GM19467 (cell line): ENCODE results near the gene OR2AG2.
"Not testable (repeated sequence)": the region's sequence is repeated elsewhere in the genome, so short reads cannot be mapped to it uniquely, and the experiment has no call there.

Source experiments
- ATAC-seq: cut with Tn5 transposase; IDR thresholded peaks from one replicate; pipeline ENCODE4 v1.9.1; 2021; ENCODE audit warnings: mild to moderate bottlenecking, moderate library complexity; ENCODE audit not compliant: unreplicated experiment

OR2AG2 gene, protein sequence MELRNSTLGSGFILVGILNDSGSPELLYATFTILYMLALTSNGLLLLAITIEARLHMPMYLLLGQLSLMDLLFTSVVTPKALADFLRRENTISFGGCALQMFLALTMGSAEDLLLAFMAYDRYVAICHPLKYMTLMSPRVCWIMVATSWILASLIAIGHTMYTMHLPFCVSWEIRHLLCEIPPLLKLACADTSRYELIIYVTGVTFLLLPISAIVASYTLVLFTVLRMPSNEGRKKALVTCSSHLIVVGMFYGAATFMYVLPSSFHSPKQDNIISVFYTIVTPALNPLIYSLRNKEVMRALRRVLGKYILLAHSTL

GRCh38 chr11:6771926-6772893, at the start of gene OR2AG2:
Gene OR2AG2, minus strand, starts transcription at chr11:6771976. Its CDS starts 3,019 bp downstream, at chr11:6768957.
- ATAC-seq = peak; percentile 89

DNA sequence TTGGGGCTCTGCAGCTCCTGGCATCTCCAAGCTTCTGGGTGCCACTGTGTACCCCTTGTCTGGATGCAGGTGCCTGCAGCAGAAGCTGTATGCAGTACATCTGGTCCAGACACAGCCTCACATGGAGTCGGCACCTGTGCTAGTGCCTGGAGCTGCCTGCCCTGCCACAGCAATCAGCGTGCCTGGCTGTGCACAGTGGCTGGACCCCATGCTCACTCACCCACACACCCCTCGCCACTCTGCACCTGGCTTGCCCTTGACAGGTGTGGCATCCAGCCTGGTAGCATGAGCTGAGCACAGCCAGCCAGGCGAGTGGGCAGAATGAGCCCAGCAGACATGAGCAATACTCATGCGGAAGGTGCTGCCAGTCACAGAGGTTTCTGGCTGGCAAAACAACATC, 47.2 kb upstream of the OR2AG2 start:
- no peak for ATAC-seq

GRCh38 chr11:6817694-6818093, 45.9 kb upstream of the OR2AG2 start:
- ATAC-seq = no peak

- no peak for ATAC-seq
These were observed 41.9 kb upstream of the OR2AG2 start for GRCh38 chr11:6813656-6814055.

GRCh38 chr11:6812390-6813005, 40.7 kb upstream of the OR2AG2 start:
- no peak for ATAC-seq

DNA sequence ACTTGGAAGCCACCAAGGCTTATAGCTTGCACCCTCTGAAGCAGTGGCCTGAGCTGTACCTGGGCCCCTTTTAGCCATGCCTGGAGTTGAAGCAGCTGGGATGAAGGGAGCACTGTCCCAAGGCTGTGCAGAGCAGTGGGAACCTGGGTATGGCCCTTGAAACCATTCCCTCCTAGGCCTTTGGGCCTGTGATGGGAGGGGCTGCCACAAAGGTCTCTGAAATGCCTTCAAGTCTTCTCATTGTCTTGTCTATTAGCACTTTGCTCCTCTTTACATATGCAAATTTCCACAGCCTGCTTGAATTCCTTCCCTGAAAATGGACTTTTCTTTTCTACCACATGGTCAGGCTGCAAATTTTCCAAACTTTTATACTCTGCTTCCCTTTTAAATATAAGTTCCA, 29.3 kb upstream of the OR2AG2 start:
- ATAC-seq = not testable (repeated sequence)

DNA sequence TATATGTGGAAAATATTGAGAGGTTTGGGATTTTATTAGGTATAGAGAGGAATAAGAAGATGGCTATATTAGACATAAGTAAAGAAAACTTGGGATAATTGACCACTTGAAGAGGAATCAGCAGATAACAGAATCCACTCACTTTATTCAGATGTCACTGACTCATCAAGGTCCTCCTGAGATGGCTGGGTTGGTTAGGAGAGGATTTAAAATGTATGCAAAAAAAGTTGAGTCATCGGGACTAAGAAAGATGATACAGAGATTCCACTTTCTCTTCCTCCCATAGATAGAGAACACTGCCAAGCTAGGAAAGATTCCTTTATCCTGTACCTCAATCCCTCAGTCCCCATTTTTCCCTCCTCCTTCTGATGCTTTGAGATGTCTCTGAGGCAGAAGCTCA, 27.6 kb upstream of the OR2AG2 start, which contains the start of gene OR6A2:
Gene OR6A2, minus strand, starts transcription at position 288 of the 400 bp plus-strand sequence. CDS start 3,981 bp downstream, outside the sequence.
- ATAC-seq = no peak

DNA sequence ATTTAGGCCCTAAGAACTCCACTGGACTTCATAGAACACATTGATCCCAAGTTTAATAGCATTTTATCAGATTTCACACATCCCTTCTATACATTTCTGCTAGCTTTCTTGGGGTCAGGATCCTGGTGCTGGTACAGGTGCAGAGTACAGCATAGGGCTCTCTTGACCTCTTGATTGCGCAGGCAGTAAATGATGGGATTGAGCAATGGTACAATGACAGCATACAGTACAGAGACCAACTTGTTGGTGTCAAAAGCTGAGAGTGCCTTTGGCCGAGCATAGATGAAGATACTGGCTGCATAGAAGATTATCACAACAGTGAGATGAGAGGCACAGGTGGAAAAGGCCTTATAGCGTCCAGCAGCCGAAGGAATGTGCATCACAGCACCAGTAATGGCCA, 22.9 kb upstream of the OR2AG2 start:
- no peak for ATAC-seq

GRCh38 chr11:6790546-6790945, 18.8 kb upstream of the OR2AG2 start:
- no peak for ATAC-seq

DNA sequence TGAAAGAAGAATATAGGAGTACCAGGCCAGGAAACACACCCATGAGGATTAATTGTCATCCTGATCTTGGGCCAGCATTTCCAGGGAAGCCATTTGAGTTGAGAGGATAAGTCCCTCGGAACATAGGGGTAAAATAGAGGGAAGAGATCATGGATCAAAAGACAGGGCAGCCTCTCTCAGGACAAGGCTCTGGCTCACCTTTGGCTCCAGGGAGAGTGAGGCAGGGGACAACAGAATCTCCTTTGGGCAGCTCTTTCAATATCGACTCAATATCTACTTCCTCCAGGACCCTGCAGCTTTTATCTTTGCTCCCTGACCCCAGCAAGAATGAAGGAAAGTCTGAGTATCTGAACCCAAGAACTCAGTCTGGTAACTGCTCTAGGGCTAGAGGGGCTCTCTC, 10.9 kb upstream of the OR2AG2 start, which contains the start of gene OR2AG1:
Gene OR2AG1, plus strand, starts transcription at position 301 of the 400 bp plus-strand sequence. CDS start 2,018 bp downstream, outside the sequence.
- ATAC-seq = no peak

- ATAC-seq = no peak
These were observed 9.1 kb upstream of the OR2AG2 start for GRCh38 chr11:6780829-6781228.

DNA sequence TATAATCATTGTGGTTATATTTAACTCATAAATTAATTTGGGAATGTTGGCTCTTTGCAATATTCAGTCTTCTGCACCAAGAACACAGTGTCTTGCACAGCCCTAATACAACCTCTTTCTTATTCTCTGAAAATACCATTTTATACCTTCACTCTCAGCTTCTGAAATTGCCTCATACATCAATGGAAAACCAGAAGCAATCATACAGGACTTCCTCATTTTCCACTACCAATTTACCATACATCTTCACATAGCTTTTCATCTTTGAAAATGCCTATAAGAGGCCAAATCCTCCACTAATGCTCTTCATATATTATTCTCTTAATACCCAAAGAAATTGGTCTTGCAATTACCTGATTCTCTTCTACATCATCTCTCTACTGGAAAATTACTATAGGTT, 6.7 kb upstream of the OR2AG2 start:
- ATAC-seq = no peak

DNA sequence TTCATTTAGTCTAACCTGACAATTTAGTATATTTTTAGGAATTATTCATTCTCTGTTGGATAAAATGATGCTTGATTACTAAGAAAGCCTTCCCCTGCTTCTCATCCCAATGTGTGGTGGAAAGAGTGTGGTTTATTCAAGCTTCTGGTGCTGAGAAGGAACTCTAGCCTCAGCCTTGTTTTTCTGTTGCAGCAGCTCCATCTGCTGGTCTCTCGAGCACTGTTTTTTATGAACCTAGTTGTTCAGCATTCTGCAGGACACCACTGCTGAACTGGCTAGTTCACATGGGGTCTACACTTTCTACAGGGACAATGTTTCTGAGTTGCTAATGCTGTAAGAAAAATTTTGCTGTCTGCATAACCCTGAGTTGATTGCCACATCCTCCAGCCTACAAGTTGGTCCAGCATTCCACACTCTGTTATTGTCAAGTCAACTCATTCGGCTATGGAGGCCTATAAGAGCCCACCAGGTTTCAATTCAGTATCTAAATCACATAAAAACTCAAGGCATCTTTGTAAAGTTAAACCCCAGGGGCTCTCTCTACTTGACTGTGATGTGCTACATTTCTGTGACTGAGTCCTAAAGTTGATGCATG, 14.3 kb downstream of the OR2AG2 start:
- peak; percentile 64 for ATAC-seq

- ATAC-seq = no peak
These were observed 15.8 kb downstream of the OR2AG2 start for GRCh38 chr11:6755953-6756347.

GRCh38 chr11:6755303-6755952, 16.3 kb downstream of the OR2AG2 start:
- ATAC-seq = peak; percentile 52

GRCh38 chr11:6747097-6747668, 24.6 kb downstream of the OR2AG2 start:
- no peak for ATAC-seq

GRCh38 chr11:6746626-6747025, 25.1 kb downstream of the OR2AG2 start:
- ATAC-seq = no peak

DNA sequence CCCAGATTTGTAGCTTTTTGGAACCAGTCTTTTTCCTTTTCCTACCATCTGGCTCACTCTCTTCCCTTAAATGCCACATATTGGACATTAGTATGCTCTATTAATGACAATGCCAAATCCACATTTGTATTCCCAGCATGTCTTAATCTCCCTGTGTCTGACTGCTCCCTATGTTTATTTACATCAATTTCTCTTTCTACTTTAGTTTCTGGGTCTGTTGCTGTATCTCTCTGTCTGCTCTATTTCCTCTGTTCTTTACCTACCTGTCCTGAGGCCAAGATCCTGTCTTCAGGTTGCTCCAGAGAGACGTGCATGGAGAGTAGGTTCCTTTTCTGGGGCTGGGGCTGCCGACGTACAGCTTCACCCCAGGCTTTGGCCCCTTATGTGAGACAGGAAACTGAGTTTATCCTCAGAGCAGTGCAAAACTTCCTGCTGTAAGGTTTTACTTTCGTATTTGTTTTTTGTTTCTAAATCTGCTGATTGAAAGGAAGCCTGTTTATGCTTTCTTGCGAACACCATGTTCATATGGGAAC, 25.6 kb downstream of the OR2AG2 start:
- ATAC-seq = peak; percentile 79

- ATAC-seq = no peak
These were observed 26.2 kb downstream of the OR2AG2 start for GRCh38 chr11:6745465-6746015.
